ENCODE data around the gene UBR4. TPM values are rescaled to one million over a fixed set of nuclear protein-coding genes. Genes with fewer than 3 reads are reported as not detected.

The UBR4 gene
- total RNA-seq, 1 donor from 2014 or later = 87.6 TPM

DNA sequence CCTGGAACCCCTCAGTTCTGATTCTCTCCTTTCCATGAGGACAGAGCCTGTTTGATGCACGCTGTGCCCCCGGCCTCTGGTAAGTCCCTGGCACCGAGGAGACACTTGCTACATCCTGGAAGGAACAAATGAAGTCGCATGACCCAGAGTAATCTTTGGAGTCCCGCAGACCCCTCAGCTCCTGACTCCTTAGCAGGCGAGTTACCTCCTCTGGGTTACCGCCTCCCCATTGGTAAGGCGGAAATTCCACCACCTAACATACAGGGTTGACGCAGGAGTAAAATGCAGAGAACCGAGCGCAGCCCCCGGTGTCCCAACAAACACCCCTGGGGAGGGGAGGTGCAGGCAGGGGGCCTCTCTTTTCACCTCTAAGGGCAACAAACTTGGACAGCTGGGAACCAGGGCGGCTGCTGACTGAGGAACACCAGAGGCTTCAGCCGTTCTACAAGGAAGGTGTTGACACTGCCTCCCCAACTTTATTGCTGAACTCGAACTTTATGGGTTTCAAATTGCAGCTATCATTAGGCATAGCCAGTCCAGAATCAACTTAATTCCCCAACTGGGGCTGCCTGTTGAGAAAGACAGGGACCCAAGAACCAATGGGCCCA is 138.3 kb downstream of the UBR4 start:
- DNase-seq = no peak

DNA sequence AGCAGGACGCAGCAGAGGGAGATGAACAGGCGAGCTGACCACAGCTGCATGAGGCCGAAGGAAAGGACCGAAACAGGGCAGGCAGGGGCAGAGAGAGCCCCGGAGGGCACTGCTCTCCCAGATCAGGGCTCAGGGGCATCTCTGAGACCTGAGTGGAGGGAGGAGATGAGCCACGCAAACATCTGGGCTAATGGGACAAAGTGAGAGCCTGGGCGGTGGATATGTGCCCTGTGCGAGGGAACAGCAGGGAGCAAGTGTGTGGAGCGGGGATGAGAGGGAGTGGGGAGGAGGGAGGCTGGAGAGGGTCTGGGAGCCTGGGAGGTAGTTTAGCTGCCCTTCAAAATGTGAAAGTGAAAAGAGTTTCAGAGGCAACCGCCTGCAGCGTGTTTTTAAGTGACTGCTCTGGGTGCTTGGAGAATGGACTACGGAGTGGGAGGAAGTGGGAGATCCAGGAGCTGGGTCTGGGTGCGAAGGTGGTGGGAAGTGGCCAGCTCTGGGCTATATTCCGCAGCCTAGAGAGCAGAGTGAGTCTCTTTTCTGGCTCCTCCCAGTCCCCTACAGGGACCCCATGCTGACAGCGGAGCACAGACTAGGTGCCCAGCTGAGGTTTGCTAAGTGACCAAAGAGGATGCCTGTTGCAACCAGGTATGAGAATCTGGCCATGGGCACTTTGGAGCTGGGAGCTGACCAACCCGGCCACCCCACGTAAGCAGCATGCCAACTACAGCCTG is 139.0 kb downstream of the UBR4 start:
- DNase-seq = no peak

DNA sequence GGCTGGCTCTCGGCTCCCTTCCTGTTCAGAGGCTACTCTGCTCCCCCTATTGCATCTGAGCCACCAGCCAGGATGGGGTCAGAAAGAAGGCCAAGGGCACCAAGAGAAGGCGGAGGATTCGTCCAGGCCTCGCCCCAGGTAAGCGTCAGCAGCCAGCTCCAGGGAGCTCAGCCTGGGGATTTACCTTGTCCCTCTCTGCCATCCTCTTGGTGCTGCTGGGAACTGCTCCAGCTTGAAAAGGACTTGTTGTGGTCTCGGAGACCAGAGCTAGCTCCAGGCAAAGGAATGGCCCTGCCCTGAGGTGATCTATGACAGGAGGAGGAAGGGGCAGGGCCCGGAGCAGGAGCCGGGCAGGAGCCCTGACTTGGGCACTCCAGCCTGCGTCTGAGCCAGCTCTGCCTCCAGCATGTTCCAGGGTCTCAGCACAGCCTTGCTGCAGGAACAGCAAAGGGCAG is 139.8 kb downstream of the UBR4 start:
- DNase-seq = no peak

DNA sequence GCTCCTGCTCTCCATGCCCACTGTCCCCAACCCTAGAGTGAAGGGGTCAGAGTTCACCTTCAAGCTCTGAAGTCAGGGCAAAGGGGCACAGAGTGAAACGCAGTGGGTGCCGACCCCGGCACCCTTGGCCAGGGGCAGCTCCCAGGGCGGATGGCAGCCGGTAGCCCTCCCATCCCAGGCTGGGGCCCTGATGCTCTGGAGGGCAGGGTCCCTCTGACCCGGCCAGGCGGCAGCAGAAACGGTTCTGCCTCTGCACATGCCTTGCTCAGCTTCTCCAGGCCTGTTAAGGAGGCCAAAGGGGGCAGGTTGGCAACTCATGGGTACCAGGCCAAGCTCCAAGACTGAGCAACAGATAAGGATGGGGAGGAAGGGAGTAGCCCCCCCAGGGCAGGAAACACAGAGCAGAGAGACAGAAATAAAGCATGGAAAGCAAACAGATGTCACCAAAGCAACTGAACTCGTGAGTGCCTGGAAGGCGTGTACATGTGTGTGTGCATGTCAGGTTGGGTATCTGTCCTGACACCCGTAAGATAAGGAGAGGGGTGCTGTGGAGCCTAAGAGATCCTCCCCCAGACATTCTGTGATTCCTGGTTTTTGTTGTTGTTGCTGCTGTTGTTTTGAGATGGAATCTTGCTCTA is 141.3 kb downstream of the UBR4 start:
- DNase-seq = no peak

DNA sequence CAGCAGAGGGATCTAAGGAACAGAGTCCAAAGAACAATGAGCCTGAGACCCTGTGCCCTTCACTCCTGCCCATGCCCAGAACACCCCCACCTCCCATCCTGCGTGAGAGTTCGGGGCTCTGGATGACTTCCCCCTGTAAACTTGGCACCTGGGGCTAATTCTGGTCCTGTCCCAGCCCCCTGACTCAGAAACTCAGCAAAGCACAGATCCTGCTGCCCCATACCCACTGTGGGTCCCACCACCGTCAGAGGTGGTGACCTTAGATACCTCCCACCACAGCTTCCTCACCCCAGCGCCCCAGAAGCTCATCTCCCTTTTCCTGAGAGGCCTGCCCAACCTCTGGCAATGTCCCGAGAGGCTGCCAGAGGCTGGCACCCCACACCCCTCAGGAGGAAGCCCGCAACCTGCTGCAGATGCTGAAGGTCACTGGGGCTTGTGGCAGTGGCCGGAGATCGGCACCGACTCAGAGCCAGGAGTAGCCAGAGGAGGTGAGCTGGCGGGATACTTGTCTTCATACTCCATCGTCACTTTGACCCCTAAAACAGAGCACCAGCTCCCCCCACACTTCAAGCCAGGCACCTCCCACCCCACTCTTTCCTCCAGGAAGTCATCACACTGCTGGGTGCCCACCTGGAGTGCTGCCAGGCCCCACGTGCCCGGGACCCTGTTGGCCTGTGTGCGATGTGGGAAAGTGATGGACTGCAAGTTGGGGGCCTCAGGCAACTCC is 142.0 kb downstream of the UBR4 start:
- DNase-seq = no peak

DNA sequence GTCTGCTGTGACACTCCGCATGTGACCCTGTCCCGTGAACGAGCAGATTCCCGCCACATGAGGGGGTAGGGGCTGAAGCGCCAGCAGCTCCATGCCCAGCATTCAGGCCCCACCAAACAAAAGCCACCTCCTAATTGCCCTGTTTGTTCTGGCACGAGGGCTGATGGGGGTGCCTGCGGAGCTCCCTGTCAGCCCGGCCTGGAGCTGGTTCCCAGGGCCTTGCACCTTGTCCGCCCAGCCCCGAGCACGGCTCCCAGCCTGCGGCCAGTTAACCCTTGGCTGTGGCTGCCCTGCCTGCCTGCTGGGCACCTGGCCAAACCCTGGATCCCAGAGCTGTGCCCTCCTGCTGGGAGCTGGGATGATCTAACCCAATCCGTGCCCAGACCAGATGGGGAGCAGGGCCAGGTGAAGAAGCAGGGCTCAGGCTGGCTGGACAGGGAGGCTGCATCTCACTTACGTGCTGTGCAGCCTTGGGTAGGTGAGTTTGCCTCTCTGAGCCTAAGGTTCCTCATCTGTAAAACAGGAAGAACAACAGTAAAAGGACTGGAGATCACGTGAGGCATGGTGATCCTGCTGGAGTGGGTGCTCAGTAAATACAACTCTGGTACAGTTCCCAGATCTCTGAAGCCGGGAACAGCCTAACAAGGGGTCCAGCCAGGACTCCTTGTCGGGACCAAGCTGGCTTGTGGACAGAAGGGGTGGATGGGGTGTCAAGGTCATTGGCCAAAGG is 142.7 kb downstream of the UBR4 start:
- peak; percentile 39 for DNase-seq

DNA sequence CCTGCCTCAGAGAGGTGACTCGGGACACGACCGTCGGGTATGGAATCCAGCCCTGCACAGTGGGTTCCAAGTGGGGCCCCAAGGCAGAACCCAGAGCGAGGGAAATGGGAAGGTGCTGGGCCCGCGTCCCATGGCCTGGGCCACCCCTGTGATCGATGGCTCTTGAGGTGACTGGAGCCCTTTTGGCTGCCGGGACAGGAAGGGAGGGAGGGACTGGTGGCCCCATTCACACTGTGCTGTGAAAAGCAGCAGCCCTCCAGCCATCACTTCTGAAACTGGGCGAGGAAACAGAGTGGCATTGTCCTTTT is 143.2 kb downstream of the UBR4 start:
- no peak for DNase-seq

DNA sequence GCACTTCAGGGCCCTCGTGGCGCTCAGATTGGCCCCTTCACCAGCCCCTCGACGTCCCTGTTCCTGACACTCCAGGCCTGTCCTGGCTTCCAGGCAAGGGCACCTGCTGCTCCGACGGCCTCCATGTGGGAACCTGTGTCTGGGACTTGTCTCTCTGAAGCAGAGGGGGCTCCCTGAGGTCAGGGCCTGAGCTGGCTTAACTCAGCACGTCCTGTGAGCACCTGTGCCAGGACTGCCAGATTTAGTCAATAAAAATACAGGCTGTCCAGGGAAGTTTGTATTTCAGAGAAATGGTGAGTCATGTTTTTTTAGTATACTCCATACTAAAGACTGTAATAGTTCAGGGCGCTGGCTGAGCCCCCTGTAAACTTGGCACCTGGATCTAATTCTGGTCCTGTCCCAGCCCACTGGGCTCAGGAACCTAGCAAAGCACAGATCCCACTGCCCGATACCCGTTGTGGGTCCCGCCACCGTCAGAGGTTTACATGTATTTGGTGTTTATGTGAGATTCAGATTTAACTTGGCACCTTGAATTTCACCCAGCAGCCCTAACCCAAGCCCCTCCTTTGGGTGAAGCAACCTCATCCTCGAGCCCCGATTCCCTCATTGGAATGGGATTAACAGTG is 143.7 kb downstream of the UBR4 start:
- DNase-seq = no peak

DNA sequence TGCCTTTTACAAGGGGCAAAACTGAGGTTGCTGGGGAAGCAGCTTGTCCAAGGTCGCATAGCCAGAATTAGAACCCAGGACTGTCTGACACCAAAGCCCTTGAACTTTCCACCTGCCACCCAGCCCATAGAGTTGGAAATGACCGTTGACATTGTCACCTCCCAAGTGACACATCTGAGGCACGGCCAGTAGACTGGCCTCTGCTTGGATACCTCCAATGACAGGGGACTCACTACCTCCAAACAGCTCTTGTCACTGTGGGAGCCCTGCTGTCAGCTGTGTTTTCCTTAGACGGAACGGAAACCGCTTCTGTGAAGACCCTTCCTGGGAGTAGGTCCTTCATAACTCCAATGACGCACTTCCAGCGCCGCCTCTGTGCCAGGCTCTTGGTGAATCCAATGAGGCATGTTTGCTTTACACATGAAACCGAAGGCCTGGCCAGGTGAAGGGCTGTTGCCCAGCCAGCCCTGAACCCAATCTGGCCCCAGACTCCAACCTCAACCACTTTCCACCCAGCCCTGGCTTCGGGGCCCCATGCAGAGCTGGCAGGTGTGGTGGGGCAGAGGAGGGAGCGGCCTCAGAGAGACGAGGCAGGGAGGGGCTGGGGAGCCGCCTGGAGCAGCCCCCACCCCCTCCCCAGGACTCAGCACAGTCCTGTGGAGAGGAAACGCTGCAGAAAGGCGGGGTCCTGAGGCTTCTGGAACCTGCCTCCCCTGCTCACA is 144.4 kb downstream of the UBR4 start:
- DNase-seq = no peak

DNA sequence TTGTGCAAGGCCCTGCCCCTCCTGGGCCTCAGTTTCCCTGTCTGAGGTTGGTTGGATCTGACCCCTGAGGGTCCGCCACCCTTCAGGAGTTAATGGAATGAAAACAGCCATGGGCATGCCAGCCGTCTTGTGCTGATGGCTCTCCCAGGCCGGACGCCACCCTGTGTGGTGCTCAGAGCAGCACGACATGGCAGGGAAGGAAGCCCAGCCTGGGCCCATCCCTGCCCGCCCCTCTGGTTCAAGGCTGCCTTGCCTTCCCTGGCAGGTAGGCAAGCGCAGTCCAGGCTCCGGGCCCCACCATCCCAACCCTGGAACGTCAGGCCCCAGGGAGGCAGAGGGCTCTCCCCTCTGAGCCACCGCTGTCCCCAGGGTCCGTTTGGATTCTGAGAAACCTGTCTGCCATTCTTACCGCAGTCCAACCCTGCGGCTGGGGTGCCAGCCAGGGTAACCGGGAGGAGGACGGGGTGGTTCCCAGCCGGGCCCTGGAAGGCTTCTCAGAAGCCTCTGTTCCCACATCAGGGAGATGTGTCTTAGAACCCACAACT is 145.1 kb downstream of the UBR4 start:
- DNase-seq = no peak

DNA sequence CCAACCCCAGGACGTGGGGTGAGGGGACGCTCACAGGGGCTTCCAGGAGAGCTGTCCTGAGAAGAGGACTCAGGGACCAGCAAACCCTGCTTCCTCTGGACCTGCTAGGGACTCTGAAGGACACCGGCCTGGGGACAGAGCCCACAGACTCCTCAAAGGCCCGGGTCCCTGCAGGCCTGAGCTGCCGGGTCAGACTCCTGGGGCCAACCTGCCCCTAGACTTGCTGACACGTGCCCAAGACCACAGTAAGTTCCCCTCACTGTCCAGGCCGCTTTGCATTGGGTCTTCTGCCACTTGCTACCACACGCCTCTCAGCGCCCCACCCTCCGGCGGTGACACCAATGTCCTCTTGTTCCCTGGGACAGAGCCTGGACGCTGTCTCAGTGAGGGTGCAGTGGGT is 146.9 kb downstream of the UBR4 start:
- no peak for DNase-seq

DNA sequence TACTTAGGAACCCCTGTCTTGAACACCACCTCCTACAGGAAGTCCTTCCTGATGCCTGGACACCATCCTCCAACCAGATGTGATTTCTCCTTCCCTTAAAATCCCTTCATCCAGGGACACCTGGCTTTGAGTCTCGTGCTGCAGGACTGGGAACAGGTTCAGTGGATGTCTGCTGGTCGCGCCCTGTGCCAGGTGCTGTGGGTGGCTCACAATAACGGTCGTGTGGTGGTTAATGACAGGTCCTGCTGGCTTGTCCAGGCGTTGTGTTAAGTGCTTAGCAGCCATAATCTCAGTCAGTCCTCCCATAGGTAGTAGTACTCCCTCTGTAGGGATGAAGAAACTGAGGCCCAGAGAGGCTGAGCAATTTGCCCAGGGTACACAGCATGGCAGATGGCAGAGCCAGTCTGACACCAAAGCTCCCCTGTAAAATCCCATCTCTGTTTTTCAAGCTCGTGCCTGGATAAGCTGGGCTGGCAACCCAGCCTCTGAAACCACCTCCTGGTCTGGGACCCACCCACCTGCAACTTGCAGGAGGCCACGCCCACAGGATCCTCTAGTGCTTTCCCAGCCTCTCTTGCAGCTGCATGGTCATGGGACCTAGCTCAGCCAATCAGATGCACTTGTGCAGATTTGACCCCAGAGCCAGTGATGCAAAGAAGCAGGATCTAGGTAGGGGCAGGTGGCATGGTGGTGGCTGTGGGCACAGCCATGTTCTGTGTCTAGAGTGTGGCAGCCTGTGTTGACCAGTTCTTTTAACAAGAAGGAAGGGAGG is 147.6 kb downstream of the UBR4 start:
- no peak for DNase-seq

DNA sequence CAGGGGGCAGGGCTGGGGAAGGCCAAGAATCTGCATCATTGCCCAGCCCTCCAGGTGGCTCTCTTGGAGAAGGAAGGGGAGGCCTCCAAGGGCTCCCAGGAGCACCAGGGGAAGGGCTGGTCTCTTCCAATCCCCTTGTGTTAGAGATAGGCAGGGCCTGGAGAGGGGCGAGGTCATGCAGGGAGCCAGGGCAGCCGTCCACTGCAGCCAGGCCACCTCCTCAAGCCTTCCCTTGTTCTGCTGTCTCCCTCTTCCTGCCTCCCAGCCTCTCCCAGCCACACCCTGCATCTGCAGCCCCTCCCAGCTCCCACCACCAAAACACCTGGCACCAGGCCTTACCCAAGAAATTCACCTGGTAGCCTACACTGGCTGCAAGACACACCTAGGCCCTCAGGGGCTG is 148.3 kb downstream of the UBR4 start:
- no peak for DNase-seq

DNA sequence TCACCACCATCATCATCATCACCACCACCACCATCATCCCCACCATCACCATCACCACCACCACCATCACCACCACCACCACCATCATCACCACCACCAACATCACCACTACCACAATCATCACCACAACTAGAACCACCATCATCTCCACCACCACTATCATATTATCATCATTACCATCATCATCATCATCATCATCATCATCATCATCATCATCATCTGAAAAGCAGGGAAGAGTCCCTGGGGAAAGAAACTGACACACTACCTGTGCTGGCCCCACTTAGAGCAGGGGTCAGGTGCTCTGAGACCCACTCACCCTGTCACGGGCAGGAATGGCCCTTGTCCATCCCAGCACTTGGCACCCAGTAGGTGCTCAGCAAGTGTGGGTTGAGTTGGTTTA is 148.7 kb downstream of the UBR4 start:
- DNase-seq = no peak

DNA sequence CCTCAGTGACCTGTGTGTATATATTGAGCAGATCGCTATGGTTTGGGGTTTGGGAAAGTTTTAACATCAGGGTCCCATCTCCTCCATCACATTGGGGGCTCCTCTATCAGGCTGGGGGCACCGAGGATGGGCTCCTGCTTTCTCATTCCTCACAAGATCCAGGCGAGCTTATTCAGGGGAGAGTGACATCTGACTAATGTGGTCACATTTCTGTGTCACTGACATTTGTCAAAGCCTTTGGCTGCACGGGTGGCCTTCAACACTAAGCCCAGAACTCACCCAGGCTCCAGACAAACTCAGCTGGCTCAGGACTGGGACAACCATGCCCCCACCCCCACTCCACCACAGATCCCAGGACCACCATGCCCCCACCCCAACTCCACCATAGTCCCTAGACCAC is 150.3 kb downstream of the UBR4 start:
- DNase-seq = no peak

DNA sequence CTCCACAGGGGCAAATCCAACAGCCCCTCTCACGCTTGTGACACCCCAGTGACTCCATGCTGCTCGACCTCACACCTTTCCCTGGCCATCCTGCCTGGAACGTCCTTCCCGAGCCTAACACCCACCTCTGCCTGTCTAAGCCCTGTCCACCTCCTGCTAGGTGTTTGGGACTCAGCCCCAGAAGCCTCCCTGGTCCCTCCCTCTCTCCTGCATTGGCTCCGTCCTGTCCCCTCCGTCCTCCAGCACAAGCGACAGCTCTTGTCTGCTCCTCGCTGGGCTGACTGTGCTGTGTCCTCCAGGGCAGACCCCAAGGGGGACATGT is 151.6 kb downstream of the UBR4 start:
- no peak for DNase-seq

DNA sequence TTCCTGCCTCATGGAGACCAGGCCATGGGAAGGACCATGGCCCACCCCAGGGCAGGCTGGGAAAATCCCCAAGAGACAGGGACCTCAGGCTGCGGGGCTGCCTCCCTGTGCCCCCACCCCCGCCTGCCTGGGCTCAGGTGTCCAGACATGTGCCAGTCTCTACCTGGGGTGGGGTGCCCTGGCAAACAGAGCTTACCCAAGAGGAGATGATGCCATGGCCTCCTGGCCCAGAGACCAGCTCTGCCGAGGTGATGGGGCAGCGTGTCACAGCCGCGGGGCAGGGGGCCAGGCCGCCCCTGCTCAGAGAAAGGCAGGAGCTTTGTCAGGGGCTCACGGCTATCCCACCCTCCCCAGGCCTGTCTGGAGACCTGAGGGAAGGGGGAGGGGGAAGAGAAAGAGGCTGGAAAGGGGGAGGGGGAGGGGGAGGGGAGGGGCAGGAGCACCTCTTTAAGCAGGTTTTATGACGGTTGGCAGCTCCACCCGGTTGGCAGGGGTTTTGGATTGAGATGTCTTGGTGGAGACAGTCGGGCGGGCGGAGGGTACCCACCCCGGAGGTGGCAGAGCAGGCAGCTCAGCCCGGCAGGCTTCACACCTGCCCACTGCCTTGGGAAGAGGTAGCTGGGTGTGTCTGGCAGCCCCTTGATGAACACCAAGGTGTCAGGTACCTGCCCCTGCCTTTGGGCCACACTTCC is 152.1 kb downstream of the UBR4 start:
- DNase-seq = no peak

DNA sequence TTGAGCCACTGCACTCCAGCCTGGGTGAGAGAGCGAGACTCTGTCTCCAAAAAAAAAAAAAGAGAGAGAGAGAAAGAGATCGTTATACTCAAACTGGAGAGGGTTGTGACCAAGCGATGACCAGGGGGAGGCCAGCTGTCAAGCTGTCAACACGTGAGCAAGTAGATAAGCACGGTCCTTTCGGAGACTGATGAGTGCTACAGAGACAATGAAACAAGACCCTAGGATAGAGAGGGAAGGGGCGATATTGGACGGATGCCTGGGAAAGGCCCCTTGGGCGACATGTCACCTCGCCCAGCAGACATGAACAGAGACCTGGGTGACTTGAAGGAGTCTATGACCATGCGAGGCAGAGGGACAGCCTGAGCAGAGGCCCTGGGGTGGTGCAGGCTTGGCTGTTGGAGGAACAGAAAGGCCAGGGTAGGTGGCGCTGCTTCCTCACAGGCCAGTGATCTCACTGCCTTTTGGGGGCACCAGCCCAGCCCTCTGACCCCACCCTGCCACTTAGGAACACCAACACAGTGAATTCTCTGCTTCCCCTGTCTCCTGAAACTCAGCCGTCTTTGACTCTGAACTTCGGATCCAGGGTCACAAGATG is 152.8 kb downstream of the UBR4 start:
- no peak for DNase-seq

DNA sequence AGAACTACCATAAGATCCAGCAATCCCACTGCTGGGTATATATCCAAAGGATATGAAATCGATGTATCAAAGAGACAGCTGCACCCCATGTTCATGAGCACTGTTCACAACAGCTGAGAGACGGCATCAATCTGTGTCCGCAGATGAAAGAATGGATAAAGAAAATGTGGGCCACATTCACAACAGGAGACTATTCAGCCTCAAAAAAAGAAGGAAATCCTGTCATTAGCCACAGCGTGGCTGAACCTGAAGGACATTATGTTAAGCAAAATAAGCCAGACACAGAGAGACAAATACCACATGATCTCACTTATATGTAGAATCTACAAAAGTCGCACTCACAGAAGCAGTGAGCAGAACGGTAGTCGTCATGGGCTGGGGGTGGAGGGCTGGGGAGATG is 154.4 kb downstream of the UBR4 start:
- DNase-seq = no peak

Data from tongue (tissue), 2 donors.